Sigmoid colon (tissue), 7 donors: ENCODE measurements around the gene NODAL. TPM values are rescaled to one million over a fixed set of nuclear protein-coding genes. Genes with fewer than 3 reads are reported as not detected.

Source experiments
- DNase-seq: peaks from one replicate; pipeline ENCODE4 v3.0.0-alpha.2; 2019
- H3K27ac ChIP-seq, 4 donors: fragments of 200-600 bp; sonication (generic); one replicate each; pipeline ENCODE4 v1.5.1; 2016 to 2019; ENCODE audit warnings: mild to moderate bottlenecking in 1 of 4
- H3K27me3 ChIP-seq, 3 donors: fragments of 200-600 bp; sonication (generic); one replicate each; pipeline ENCODE4 v1.5.1; 2019; ENCODE audit warnings: mild to moderate bottlenecking in 1 of 3
- H3K36me3 ChIP-seq, 4 donors: fragments of 200-600 bp; sonication (generic); one replicate each; pipeline ENCODE4 v1.5.1; 2016 to 2019
- H3K4me1 ChIP-seq, 4 donors: fragments of 200-600 bp; sonication (generic); one replicate each; pipeline ENCODE4 v1.5.1; 2017 to 2019
- H3K4me3 ChIP-seq, 4 donors: fragments of 200-600 bp; sonication (generic); one replicate each; pipeline ENCODE4 v1.5.1; 2017 to 2019; ENCODE audit warnings: mild to moderate bottlenecking in 2 of 4, moderate library complexity in 1 of 4
- H3K9me3 ChIP-seq, 4 donors: fragments of 200-600 bp in 3 of 4; sonication (generic) in 3 of 4; one replicate each; pipeline versions ENCODE4 v1.5.1 to v1.6.1; 2013 to 2019
- EP300 ChIP-seq, 4 donors: sonication (generic); formaldehyde crosslinking; IDR thresholded peaks; one replicate each; pipeline ENCODE4 v1.6.1; 2017; ENCODE audit warnings: antibody characterized with exemption in 4 of 4
- POLR2A ChIP-seq, 2 donors: fragments of 450-650 bp; IDR thresholded peaks; one replicate each; pipeline ENCODE4 v1.6.1; 2016; ENCODE audit warnings: antibody characterized with exemption in 2 of 2, mild to moderate bottlenecking in 2 of 2, moderate library complexity in 2 of 2
- POLR2AphosphoS5 ChIP-seq, 4 donors: sonication (generic); formaldehyde crosslinking; IDR thresholded peaks; one replicate each; pipeline ENCODE4 v1.6.1; 2017; ENCODE audit warnings: antibody characterized with exemption in 4 of 4
- WGBS, 2 donors: extraction: QIAGEN DNeasy Blood & Tissue Kit; methylation state at CpG; one replicate each; pipeline ENCODE4 v1.1.7; 2013; 5-methylcytosine and 5-hydroxymethylcytosine counted together
- intact Hi-C: fragments of 100-400 bp; cut with DNase I; formaldehyde crosslinking; loops from one replicate; pipeline ENCODE4 v1.15.1; 2023
- polyA plus RNA-seq, 3 donors: library from polyadenylated mRNA; stranded (reverse); fragments of 200-250 nt; gene quantifications; one replicate each; pipeline ENCODE4 v1.2.3, GENCODE V29; 2013
- total RNA-seq, 4 donors: library from RNA; depleted of rRNA; stranded (reverse); fragments of >200 nt; gene quantifications; one replicate each; pipeline ENCODE4 v1.1.0, GENCODE V29; 2016
- TF ChIP-seq, protein P1 (sequence below), 4 experiments: fragments of 450-650 bp in 3 of 4; fragments of 200-600 bp in 1 of 4; IDR thresholded peaks; one replicate each; pipeline ENCODE4 v1.5.1; 2016 to 2019; ENCODE audit warnings: antibody characterized with exemption in 4 of 4, mild to moderate bottlenecking in 3 of 4, moderate library complexity in 2 of 4
- donor health status: healthy with polysubstance abuse.
- donor health status: Bipolar disorder and iron deficiency.
- donor health status: healthy.

The NODAL gene
- total and polyA plus RNA-seq, 7 donors = not detected

DNA sequence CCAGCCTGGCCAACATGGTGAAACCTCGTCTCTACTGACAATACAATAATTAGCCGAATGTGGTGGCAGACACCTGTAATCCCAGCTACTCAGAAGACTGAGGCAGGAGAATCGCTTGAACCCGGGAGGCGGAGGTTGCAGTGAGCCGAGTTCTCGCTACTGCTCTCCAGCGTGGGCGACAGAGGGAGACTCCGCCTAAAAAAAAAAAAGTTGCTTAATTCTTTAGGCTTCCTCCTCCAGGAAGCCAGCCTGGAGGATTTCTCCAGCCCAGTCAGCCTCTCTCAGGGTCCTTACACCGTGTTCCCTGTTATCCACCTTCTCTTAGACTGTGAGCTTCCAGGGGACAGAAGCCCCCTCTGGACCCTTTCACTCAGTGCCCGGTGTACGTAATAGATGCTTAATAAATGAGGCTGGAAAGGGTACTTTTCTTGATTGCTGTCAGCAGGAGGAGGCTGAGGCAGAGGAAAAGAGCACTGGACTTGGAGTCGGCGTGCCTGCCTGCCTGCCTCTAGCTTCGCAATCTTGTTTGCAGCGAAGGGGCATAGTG lies 16.4 kb upstream of the NODAL start:
- no peaks in the 10 kb centered on the region for H3K27me3 ChIP-seq
- TF ChIP-seq EP300 (IDR thresholded peaks at IDR 0.05) = no peak
- TF ChIP-seq POLR2AphosphoS5 (IDR thresholded peaks at IDR 0.05) = no peak
- TF ChIP-seq POLR2A (IDR thresholded peaks at IDR 0.05) = no peak
- TF ChIP-seq, protein P1, sequence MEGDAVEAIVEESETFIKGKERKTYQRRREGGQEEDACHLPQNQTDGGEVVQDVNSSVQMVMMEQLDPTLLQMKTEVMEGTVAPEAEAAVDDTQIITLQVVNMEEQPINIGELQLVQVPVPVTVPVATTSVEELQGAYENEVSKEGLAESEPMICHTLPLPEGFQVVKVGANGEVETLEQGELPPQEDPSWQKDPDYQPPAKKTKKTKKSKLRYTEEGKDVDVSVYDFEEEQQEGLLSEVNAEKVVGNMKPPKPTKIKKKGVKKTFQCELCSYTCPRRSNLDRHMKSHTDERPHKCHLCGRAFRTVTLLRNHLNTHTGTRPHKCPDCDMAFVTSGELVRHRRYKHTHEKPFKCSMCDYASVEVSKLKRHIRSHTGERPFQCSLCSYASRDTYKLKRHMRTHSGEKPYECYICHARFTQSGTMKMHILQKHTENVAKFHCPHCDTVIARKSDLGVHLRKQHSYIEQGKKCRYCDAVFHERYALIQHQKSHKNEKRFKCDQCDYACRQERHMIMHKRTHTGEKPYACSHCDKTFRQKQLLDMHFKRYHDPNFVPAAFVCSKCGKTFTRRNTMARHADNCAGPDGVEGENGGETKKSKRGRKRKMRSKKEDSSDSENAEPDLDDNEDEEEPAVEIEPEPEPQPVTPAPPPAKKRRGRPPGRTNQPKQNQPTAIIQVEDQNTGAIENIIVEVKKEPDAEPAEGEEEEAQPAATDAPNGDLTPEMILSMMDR (IDR thresholded peaks at IDR 0.05) = no peak
- H3K4me3 ChIP-seq = peak overlapping the region in 3 of 4 donors; percentile 38 to 49 (median 44)
- peak overlapping the region; percentile 85 to 88 (median 86) for H3K27ac ChIP-seq
- no peaks in the 10 kb centered on the region for H3K9me3 ChIP-seq
- DNase-seq = no peak
- no peaks in the 10 kb centered on the region for H3K36me3 ChIP-seq
- intact Hi-C loops = loop anchor here (5.0 to 10.0 kb wide), 3 partner anchors 96 to 427 kb away; partner anchors contain the start of gene PCBD1
- 44 to 56% methylated on average over 17 of the region's 17 CpGs for WGBS, 2 donors
- peaks cover 0 to 49% (median 30%) of the 10 kb centered on the region in 4 donors for H3K4me1 ChIP-seq

GRCh38 chr10:70456164-70456563 lies 14.7 kb upstream of the NODAL start:
- TF ChIP-seq EP300 (IDR thresholded peaks at IDR 0.05) = no peak
- TF ChIP-seq, protein P1 (IDR thresholded peaks at IDR 0.05) = no peak
- TF ChIP-seq POLR2A (IDR thresholded peaks at IDR 0.05) = no peak
- no peak for TF ChIP-seq POLR2AphosphoS5 (IDR thresholded peaks at IDR 0.05)
- Histone ChIP-seq H3K4me1 (peaks cover 0 to 42% (median 31%) of the 10 kb centered on the region in 4 donors), H3K27ac (no peak overlapping the region), H3K4me3 (no peak overlapping the region), H3K9me3 (no peaks in the 10 kb centered on the region), H3K36me3 (no peaks in the 10 kb centered on the region), H3K27me3 (no peaks in the 10 kb centered on the region)
- intact Hi-C loops = loop anchor here (5.0 to 10.0 kb wide), 3 partner anchors 94 to 429 kb away; partner anchors contain the start of gene PCBD1
- WGBS, 2 donors = 76 to 81% methylated on average over 8 of the region's 8 CpGs
- DNase-seq = no peak

DNA sequence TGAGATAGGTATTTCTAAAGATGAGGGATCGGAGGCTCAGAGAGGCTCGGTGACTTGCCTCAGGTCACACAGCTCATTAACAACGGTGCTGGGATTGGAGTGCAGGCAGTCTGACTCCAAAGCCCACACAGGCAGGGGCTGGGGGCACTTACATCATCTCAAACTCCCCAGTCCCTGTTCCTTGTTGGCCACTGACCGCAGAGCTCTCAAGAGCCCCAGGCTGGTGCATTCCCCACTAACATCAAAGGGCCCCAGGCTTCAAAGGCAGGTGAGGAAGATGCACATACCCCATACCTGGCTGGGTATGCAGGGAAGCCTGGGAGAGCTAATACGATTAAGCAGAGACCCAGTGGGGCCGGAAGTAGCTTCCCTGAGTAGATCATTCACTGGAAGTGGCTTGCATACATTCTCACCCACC lies 13.7 kb upstream of the NODAL start:
- H3K4me1 ChIP-seq = peaks cover 0 to 44% (median 31%) of the 10 kb centered on the region in 4 donors
- intact Hi-C loops = loop anchor here (5.0 to 10.0 kb wide), 3 partner anchors 93 to 430 kb away; partner anchors contain the start of gene PCBD1
- no peak for DNase-seq
- 77 to 89% methylated on average over 6 of the region's 6 CpGs for WGBS, 2 donors
- no peak overlapping the region for H3K27ac ChIP-seq
- TF ChIP-seq POLR2AphosphoS5 (IDR thresholded peaks at IDR 0.05) (no peak), EP300 (IDR thresholded peaks at IDR 0.05) (no peak), POLR2A (IDR thresholded peaks at IDR 0.05) (no peak)
- TF ChIP-seq, protein P1 (IDR thresholded peaks at IDR 0.05) = no peak
- no peaks in the 10 kb centered on the region for H3K27me3 ChIP-seq
- H3K9me3 ChIP-seq = no peaks in the 10 kb centered on the region
- H3K36me3 ChIP-seq = no peaks in the 10 kb centered on the region
- H3K4me3 ChIP-seq = no peak overlapping the region

DNA sequence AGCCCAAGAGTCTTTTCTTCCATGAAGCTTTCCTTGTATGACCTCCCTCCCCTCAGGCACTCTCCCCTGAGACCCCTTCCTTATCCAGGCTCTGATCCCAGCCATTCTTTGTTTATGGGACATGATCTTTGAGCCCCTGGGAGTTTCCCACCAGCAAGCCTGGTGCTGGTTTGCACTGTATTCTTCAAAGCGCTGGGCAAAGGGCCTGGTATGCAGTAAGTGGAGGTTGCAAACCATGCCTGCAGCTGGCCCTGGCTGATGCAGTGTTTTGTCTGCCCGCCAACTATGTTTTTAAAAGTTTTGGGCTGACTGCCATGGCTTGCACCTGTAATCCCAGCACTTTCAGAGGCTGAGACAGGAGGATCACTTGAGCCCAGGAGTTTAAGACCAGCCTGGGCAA lies 6.8 kb upstream of the NODAL start:
- Histone ChIP-seq H3K9me3 (no peaks in the 10 kb centered on the region), H3K4me3 (no peak overlapping the region), H3K36me3 (no peaks in the 10 kb centered on the region), H3K4me1 (peaks cover 0 to 58% (median 36%) of the 10 kb centered on the region in 4 donors), H3K27ac (no peak overlapping the region), H3K27me3 (no peaks in the 10 kb centered on the region)
- no peak for DNase-seq
- intact Hi-C loops = no loop called here
- WGBS, 2 donors = 29 to 73% methylated on average over 2 of the region's 2 CpGs
- TF ChIP-seq EP300 (IDR thresholded peaks at IDR 0.05) (no peak), POLR2AphosphoS5 (IDR thresholded peaks at IDR 0.05) (no peak), POLR2A (IDR thresholded peaks at IDR 0.05) (no peak)

DNA sequence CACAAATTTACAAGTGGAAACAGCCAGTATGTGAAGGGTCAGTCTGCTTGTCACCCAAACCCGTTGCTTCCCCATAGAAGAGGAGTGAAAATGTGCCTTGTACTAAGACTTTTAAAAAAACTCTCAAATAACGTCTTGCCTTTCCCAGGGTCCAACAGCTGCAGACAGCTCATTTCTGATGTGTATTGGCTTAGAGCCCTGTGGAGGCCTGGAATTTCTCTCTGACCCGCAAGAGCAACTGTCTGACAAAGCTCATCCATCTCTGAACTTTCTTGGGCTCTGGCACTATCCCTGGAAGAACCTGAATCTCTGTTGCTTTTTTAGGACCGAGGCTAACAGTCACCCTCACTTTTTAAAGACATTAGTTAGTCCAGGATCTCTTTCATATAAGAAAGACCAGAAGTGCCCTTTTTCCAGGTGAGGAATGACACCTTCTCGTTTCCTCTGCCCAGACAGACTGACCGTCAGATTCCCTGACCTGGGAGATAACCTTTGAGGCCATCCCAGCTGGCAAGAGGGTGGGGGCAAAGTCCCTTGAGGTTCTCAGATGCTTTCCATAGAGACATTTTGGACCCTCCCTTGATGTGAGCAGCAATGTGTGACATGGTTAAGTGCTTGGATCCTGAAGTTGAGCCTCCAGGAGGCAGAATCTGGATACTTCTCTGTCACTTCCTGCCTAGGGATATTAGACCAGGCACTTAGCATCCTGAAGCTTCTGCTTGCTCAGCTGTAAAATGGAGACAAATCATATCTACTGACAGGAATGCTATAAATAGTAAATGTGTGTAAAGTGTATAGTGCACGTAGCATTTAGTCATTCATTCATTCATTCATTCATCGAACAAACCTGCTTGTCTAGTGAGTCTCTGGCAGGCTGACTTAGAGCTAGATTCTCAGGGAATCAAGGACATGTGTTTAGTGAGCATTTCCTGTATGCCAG lies 4.5 kb upstream of the NODAL start:
- 53 to 63% methylated on average over 8 of the region's 8 CpGs for WGBS, 2 donors
- no peaks in the 10 kb centered on the region for H3K36me3 ChIP-seq
- peaks cover 0 to 52% (median 35%) of the 10 kb centered on the region in 4 donors for H3K4me1 ChIP-seq
- intact Hi-C loops = no loop called here
- DNase-seq = peak; percentile 82
- H3K9me3 ChIP-seq = no peaks in the 10 kb centered on the region
- H3K4me3 ChIP-seq = no peak overlapping the region
- H3K27ac ChIP-seq = peak overlapping the region; percentile 45 to 71 (median 58)
- H3K27me3 ChIP-seq = peaks cover 8 to 16% (median 12%) of the 10 kb centered on the region in 3 donors
- TF ChIP-seq POLR2A (IDR thresholded peaks at IDR 0.05) (no peak), POLR2AphosphoS5 (IDR thresholded peaks at IDR 0.05) (peak; percentile 63 to 89 (median 80)), EP300 (IDR thresholded peaks at IDR 0.05) (peak in 2 of 4 donors; percentile 22 to 62)
- TF ChIP-seq, protein P1 (IDR thresholded peaks at IDR 0.05) = no peak
